HepG2 (cell line): Measurements from ENCODE around the gene UNG. TPM values are rescaled to one million over a fixed set of nuclear protein-coding genes. Genes with fewer than 3 reads are reported as not detected.

Experiments
- ATAC-seq: fragments of 200-7000 bp; cut with Tn5 transposase; 3 replicates; pipeline ENCODE4 v1.9.1; 2020; ENCODE audit warnings: mild to moderate bottlenecking, moderate library complexity
- BruUV-seq: library from RNA; stranded (reverse); fragments of 400-500 nt; replicated peaks from 2 replicates; lab custom pipeline; 2021; lab: Mats Ljungman, UMichigan
- CTCF ChIA-PET: fragments of 300-600 bp; formaldehyde crosslinking; extraction: SDS; loops from one replicate; lab custom pipeline; 2021; ENCODE audit warnings: low total read pairs, inconsistent platforms, low intra/inter-chr PET ratio; lab: Yijun Ruan, JAX
- POLR2A ChIA-PET: fragments of 350-600 bp; sonication (Branson Sonifier 250); formaldehyde crosslinking; loops from one replicate; lab custom pipeline; 2020; ENCODE audit warnings: antibody characterized with exemption, inconsistent platforms; lab: Yijun Ruan, JAX
- DNase-seq: peaks from one replicate; pipeline ENCODE4 v3.0.0-alpha.2; 2015; ENCODE audit warnings: low spot score
- FAIRE-seq: peaks from 3 replicates; lab custom pipeline; 2011; peaks lifted over from hg19 to GRCh38; lab: Jason Lieb, UNC
- H2AFZ ChIP-seq: one replicate; pipeline ENCODE4 v1.6.1; 2011; ENCODE audit warnings: low read length, inconsistent platforms
- H3K27ac ChIP-seq: fragments of 300-600 bp; 3 replicates; pipeline ENCODE4 v1.8.0; 2011; ENCODE audit warnings: mixed run types, mild to moderate bottlenecking, mixed read lengths, low read length, inconsistent platforms; ENCODE audit not compliant: insufficient read depth; ENCODE audit errors: extremely low read length
- H3K27me3 ChIP-seq, 2 experiments: fragments of 200-600 bp in 1 of 2; 2 replicates in 1 of 2; 3 replicates in 1 of 2; pipeline versions ENCODE4 v1.6.0 to v1.8.0; 2011; ENCODE audit warnings: low read length in 2 of 2, mild to moderate bottlenecking in 2 of 2, moderate library complexity in 2 of 2, inconsistent platforms in 1 of 2; ENCODE audit not compliant: insufficient read depth in 2 of 2, control insufficient read depth in 1 of 2
- H3K36me3 ChIP-seq, 2 experiments: fragments of 200-600 bp in 1 of 2; replicated peaks in 1 of 2; 2 replicates in 1 of 2; 3 replicates in 1 of 2; pipeline versions ENCODE4 v1.5.1 to v1.8.0; 2011; ENCODE audit warnings: low read length in 2 of 2, inconsistent platforms in 1 of 2; ENCODE audit not compliant: insufficient read depth in 2 of 2, control insufficient read depth in 1 of 2
- H3K4me1 ChIP-seq: 2 replicates; pipeline ENCODE4 v1.5.1; 2012; ENCODE audit warnings: low read length, inconsistent platforms; ENCODE audit not compliant: insufficient read depth
- H3K4me2 ChIP-seq: 2 replicates; pipeline ENCODE4 v1.6.0; 2011; ENCODE audit warnings: low read depth, low read length, inconsistent platforms
- H3K4me3 ChIP-seq, 3 experiments: fragments of 200-600 bp in 1 of 3; sonication (generic), shearing (Covaris generic) in 1 of 3; replicated peaks in 1 of 3; 2 replicates each; pipeline ENCODE4 v1.5.1; 2011 to 2016; ENCODE audit warnings: low read length in 3 of 3, inconsistent platforms in 2 of 3, low read depth in 2 of 3, mild to moderate bottlenecking in 2 of 3, control low read depth in 1 of 3, mixed read lengths in 1 of 3; ENCODE audit not compliant: insufficient read depth in 1 of 3
- H3K79me2 ChIP-seq: one replicate; pipeline ENCODE4 v1.6.1; 2011; ENCODE audit warnings: low read length, inconsistent platforms; ENCODE audit not compliant: insufficient read depth
- H3K9ac ChIP-seq: 2 replicates; pipeline ENCODE4 v1.6.0; 2011; ENCODE audit warnings: mild to moderate bottlenecking, low read depth, low read length, inconsistent platforms; ENCODE audit not compliant: insufficient read depth
- H3K9me3 ChIP-seq: 2 replicates; pipeline ENCODE4 v1.5.1; 2012; ENCODE audit warnings: mild to moderate bottlenecking, low read length
- H4K20me1 ChIP-seq: 2 replicates; pipeline ENCODE4 v1.6.0; 2011; ENCODE audit warnings: inconsistent platforms, mild to moderate bottlenecking, low read length, moderate library complexity; ENCODE audit not compliant: insufficient read depth
- ATF7 ChIP-seq, 2 experiments: fragments of 450-650 bp in 1 of 2; sonication (generic) in 1 of 2; formaldehyde crosslinking in 1 of 2; IDR thresholded peaks; 2 replicates each; pipeline versions ENCODE4 v1.4.0 to v1.6.1; 2016 to 2020; ENCODE audit warnings: antibody characterized with exemption in 1 of 2, mild to moderate bottlenecking in 1 of 2, missing genetic modification reagents in 1 of 2
- BRF2 ChIP-seq: sonication (generic); formaldehyde crosslinking; IDR thresholded peaks from 2 replicates; pipeline ENCODE4 v1.8.1; 2022; ENCODE audit warnings: mild to moderate bottlenecking, missing genetic modification reagents
- ESRRA ChIP-seq: sonication (generic); formaldehyde crosslinking; IDR thresholded peaks from 2 replicates; pipeline ENCODE4 v1.5.1; 2020; ENCODE audit warnings: mild to moderate bottlenecking, low read depth, missing genetic modification reagents
- JUNB ChIP-seq: sonication (generic); formaldehyde crosslinking; IDR thresholded peaks from 2 replicates; pipeline ENCODE4 v1.8.0; 2022; ENCODE audit warnings: missing genetic modification reagents, mild to moderate bottlenecking, borderline replicate concordance
- SPEN ChIP-seq: sonication (generic); formaldehyde crosslinking; IDR thresholded peaks from 2 replicates; pipeline ENCODE4 v1.5.1; 2020; ENCODE audit warnings: low read depth, mild to moderate bottlenecking, missing genetic modification reagents
- WIZ ChIP-seq: sonication (generic); formaldehyde crosslinking; IDR thresholded peaks from 2 replicates; pipeline ENCODE4 v1.5.1; 2020; ENCODE audit warnings: mild to moderate bottlenecking, missing genetic modification reagents
- ZBTB38 ChIP-seq: sonication (generic); formaldehyde crosslinking; IDR thresholded peaks from 2 replicates; pipeline ENCODE4 v1.5.1; 2020; ENCODE audit warnings: mild to moderate bottlenecking, missing genetic modification reagents
- ZNF256 ChIP-seq: sonication (generic); formaldehyde crosslinking; conservative IDR thresholded peaks from 2 replicates; pipeline ENCODE4 v1.4.0; 2020; ENCODE audit warnings: missing genetic modification reagents
- WGBS: methylation state at CpG from one replicate; pipeline ENCODE4 v1.1.6; 2017; ENCODE audit warnings: low lambda C conversion rate; 5-methylcytosine and 5-hydroxymethylcytosine counted together
- in situ Hi-C: cut with HindIII; loops from 2 replicates; pipeline ENCODE4 v1.10.0; 2017; ENCODE audit warnings: low pct_unique_long_range_greater_than_20kb; ENCODE audit not compliant: extremely low pct_ligation_motif_present
- intact Hi-C: fragments of 100-400 bp; cut with micrococcal nuclease; formaldehyde crosslinking; loops from one replicate; pipeline ENCODE4 v1.10.0; 2022; ENCODE audit not compliant: unreplicated experiment
- polyA plus RNA-seq, 8 experiments: library from polyadenylated mRNA; depleted of rRNA in 3 of 8; stranded (reverse) in 7 of 8; unstranded in 1 of 8; fragments of >200 nt; fragmentation: Illumina TruSeq in 4 of 8; extraction: Trizol in 4 of 8; gene quantifications; 2 replicates each; pipeline versions ENCODE4 v1.2.1 to v1.2.3, GENCODE V29; 2011 to 2016; ENCODE audit warnings: low read depth in 4 of 8, missing spikeins in 1 of 8, mixed read lengths in 1 of 8; ENCODE audit not compliant: insufficient read depth in 1 of 8
- total RNA-seq, 5 experiments: library from RNA; depleted of rRNA; stranded (reverse); fragments of >200 nt; fragmentation: Illumina TruSeq; extraction: Trizol; gene quantifications; 2 replicates each; pipeline ENCODE4 v1.2.3, GENCODE V29; 2016; ENCODE audit warnings: low read depth in 1 of 5

UNG gene
- total and polyA plus RNA-seq, 2 of the 13 experiments (the other 11 are each of a cell fraction or from before 2014, with no cell fraction given) = 23.3 to 114 TPM

DNA sequence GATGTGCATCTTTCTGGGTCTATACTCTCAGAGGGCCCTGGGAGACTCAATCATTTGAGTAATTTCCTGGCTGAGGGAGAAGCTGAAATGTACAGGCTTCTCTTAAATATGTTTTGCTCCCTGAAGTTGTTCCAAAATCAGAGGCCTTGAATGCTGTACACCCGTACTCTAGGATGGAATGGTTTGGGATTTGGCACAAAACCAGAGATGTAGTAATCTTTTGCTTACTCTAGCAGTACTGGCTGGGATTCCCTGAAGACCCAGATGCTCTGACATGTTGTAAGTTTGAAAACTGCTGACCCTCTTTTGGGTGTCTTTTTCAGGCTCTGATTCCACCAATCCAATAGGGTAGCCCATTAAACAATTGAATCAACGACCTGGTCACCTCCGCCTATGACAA is 29.4 kb downstream of the UNG start:
- H3K27me3 ChIP-seq = no peaks in the 10 kb centered on the region
- H3K79me2 ChIP-seq = no peaks in the 10 kb centered on the region
- no peak overlapping the region for H3K9ac ChIP-seq
- 100% methylated on average over 3 of the region's 3 CpGs for WGBS
- no peak overlapping the region for H3K27ac ChIP-seq
- no peak overlapping the region for H2AFZ ChIP-seq
- FAIRE-seq (no peak), DNase-seq (no peak), ATAC-seq (no peak)
- H4K20me1 ChIP-seq = no peaks in the 10 kb centered on the region
- H3K4me1 ChIP-seq = no peaks in the 10 kb centered on the region
- TF ChIP-seq SPEN (CRISPR knock-in tag) = no peak
- no peak for TF ChIP-seq ZBTB38
- no peak for TF ChIP-seq JUNB (CRISPR knock-in tag)
- no peak for TF ChIP-seq ESRRA (CRISPR knock-in tag)
- TF ChIP-seq WIZ (CRISPR knock-in tag) = no peak
- no peak for TF ChIP-seq ZNF256
- TF ChIP-seq ATF7 (IDR thresholded peaks at IDR 0.05) = no peak
- TF ChIP-seq ATF7 (CRISPR knock-in tag; IDR thresholded peaks at IDR 0.05) = no peak
- TF ChIP-seq BRF2 = no peak
- no peak overlapping the region for H3K4me2 ChIP-seq
- H3K4me3 ChIP-seq = no peak overlapping the region
- H3K36me3 ChIP-seq = 0 out of 5 replicates have a peak, but pooled peaks cover 0 to 1% of the 10 kb centered on the region in 2 experiments
- ChIA-PET CTCF (no interaction called here), POLR2A (no interaction called here)
- intact Hi-C loops (no loop called here), in situ Hi-C loops (no loop called here)
- no TSS peak for BruUV-seq
- no peaks in the 10 kb centered on the region for H3K9me3 ChIP-seq
